Liver (tissue), 9 donors: Measurements from ENCODE around the gene KLF8. TPM values are rescaled to one million over a fixed set of nuclear protein-coding genes. Genes with fewer than 3 reads are reported as not detected.

Experiments used
- DNase-seq: peaks from one replicate; pipeline ENCODE4 v3.0.0-alpha.2; 2017; ENCODE audit warnings: low spot score
- H3K27ac ChIP-seq, 2 donors: one replicate each; pipeline ENCODE4 v1.7.0; 2013; ENCODE audit warnings: inconsistent platforms in 2 of 2, low read length in 2 of 2, control low read depth in 1 of 2, low read depth in 1 of 2, mild to moderate bottlenecking in 1 of 2
- H3K27me3 ChIP-seq, 4 donors: one replicate each; pipeline versions ENCODE4 v1.6.1 to v1.7.0; 2013; ENCODE audit warnings: low read length in 3 of 4, inconsistent platforms in 1 of 4, mild to moderate bottlenecking in 1 of 4, moderate library complexity in 1 of 4; ENCODE audit not compliant: control insufficient read depth in 4 of 4, insufficient read depth in 4 of 4
- H3K36me3 ChIP-seq, 4 donors: one replicate each; pipeline versions ENCODE4 v1.6.1 to v1.7.0; 2013; ENCODE audit warnings: low read length in 3 of 4, mild to moderate bottlenecking in 3 of 4, low read depth in 1 of 4, moderate library complexity in 1 of 4; ENCODE audit not compliant: control insufficient read depth in 4 of 4, insufficient read depth in 3 of 4
- H3K4me1 ChIP-seq, 4 donors: one replicate each; pipeline versions ENCODE4 v1.6.1 to v1.7.0; 2013; ENCODE audit warnings: low read length in 3 of 4, mild to moderate bottlenecking in 3 of 4, moderate library complexity in 1 of 4; ENCODE audit not compliant: control insufficient read depth in 4 of 4, insufficient read depth in 4 of 4
- H3K4me3 ChIP-seq, 3 donors: one replicate each; pipeline versions ENCODE4 v1.6.1 to v1.7.0; 2013; ENCODE audit warnings: low read length in 3 of 3, control low read depth in 1 of 3, low read depth in 1 of 3, mild to moderate bottlenecking in 1 of 3
- H3K9ac ChIP-seq, 2 donors: one replicate each; pipeline ENCODE4 v1.7.0; 2013; ENCODE audit warnings: low read length in 2 of 2, mild to moderate bottlenecking in 2 of 2, moderate library complexity in 2 of 2, control low read depth in 1 of 2, low read depth in 1 of 2
- H3K9me3 ChIP-seq, 4 donors: one replicate each; pipeline versions ENCODE4 v1.6.1 to v1.7.0; 2013; ENCODE audit warnings: low read length in 3 of 4; ENCODE audit not compliant: control insufficient read depth in 4 of 4
- ATF3 ChIP-seq: IDR thresholded peaks from 2 replicates; pipeline ENCODE4 v1.6.1; 2016; ENCODE audit warnings: antibody characterized with exemption
- EGR1 ChIP-seq, 2 donors: IDR thresholded peaks; 2 replicates each; pipeline ENCODE4 v1.6.1; 2016 to 2018; ENCODE audit warnings: antibody characterized with exemption in 2 of 2, low read depth in 2 of 2
- FOXA1 ChIP-seq: IDR thresholded peaks from 2 replicates; pipeline ENCODE4 v1.6.1; 2016; ENCODE audit warnings: antibody characterized with exemption
- FOXA2 ChIP-seq: IDR thresholded peaks from 2 replicates; pipeline ENCODE4 v1.6.1; 2016; ENCODE audit warnings: antibody characterized with exemption
- HNF4A ChIP-seq, 2 donors: conservative IDR thresholded peaks; 2 replicates each; pipeline ENCODE4 v1.6.1; 2016; ENCODE audit warnings: antibody characterized with exemption in 2 of 2, mild to moderate bottlenecking in 2 of 2
- HNF4G ChIP-seq: IDR thresholded peaks from 2 replicates; pipeline ENCODE4 v1.6.1; 2016; ENCODE audit warnings: antibody characterized with exemption
- JUND ChIP-seq, 2 donors: IDR thresholded peaks; 2 replicates each; pipeline ENCODE4 v1.6.1; 2016; ENCODE audit warnings: antibody characterized with exemption in 2 of 2
- MAX ChIP-seq: IDR thresholded peaks from 2 replicates; pipeline ENCODE4 v1.6.1; 2016; ENCODE audit warnings: antibody characterized with exemption
- NR2F2 ChIP-seq: IDR thresholded peaks from 2 replicates; pipeline ENCODE4 v1.6.1; 2016; ENCODE audit warnings: antibody characterized with exemption
- RAD21 ChIP-seq, 2 donors: IDR thresholded peaks; 2 replicates each; pipeline ENCODE4 v1.6.1; 2016; ENCODE audit warnings: antibody characterized with exemption in 2 of 2, mild to moderate bottlenecking in 2 of 2
- REST ChIP-seq: IDR thresholded peaks from 2 replicates; pipeline ENCODE4 v1.6.1; 2016; ENCODE audit warnings: antibody characterized with exemption, mild to moderate bottlenecking
- RXRA ChIP-seq, 2 donors: IDR thresholded peaks; 2 replicates each; pipeline ENCODE4 v1.6.1; 2017 to 2018; ENCODE audit warnings: antibody characterized with exemption in 2 of 2, mild to moderate bottlenecking in 1 of 2
- SP1 ChIP-seq: IDR thresholded peaks from 2 replicates; pipeline ENCODE4 v1.6.1; 2018; ENCODE audit warnings: antibody characterized with exemption, mild to moderate bottlenecking
- TAF1 ChIP-seq: conservative IDR thresholded peaks from 2 replicates; pipeline ENCODE4 v1.6.1; 2016; ENCODE audit warnings: antibody characterized with exemption, mild to moderate bottlenecking
- YY1 ChIP-seq: IDR thresholded peaks from 2 replicates; pipeline ENCODE4 v1.6.1; 2016; ENCODE audit warnings: antibody characterized with exemption, mild to moderate bottlenecking
- WGBS: extraction: QIAGEN DNeasy Blood & Tissue Kit; methylation state at CpG from one replicate; pipeline ENCODE4 v1.1.7; 2013; 5-methylcytosine and 5-hydroxymethylcytosine counted together
- polyA plus RNA-seq, 2 donors: library from polyadenylated mRNA; stranded (reverse) in 1 of 2; unstranded in 1 of 2; fragments of 200-250 nt in 1 of 2; fragments of >200 nt in 1 of 2; fragmentation: Nextera tagmentation in 1 of 2; extraction: Ambion mirVana in 1 of 2; gene quantifications; one replicate each; pipeline versions ENCODE4 v1.2.1 to v1.2.3, GENCODE V29; 2013 to 2015
- total RNA-seq, 2 donors: library from RNA; depleted of rRNA; stranded (reverse); fragments of >200 nt; gene quantifications; one replicate each; pipeline ENCODE4 v1.2.3, GENCODE V29; 2014
- TF ChIP-seq, protein P1 (sequence below): fragments of 150-350 bp; IDR thresholded peaks from 2 replicates; pipeline ENCODE4 v1.5.1; 2017; ENCODE audit warnings: improper control_type of control experiment, low read depth, low read length; ENCODE audit not compliant: missing input control
- TF ChIP-seq, protein P2 (sequence below): IDR thresholded peaks from 2 replicates; pipeline ENCODE4 v1.6.1; 2016; ENCODE audit warnings: antibody characterized with exemption
- donor health status: healthy.
- donor health status: healthy.
- donor health status: healthy.
- donor health status: healthy.
- donor health status: healthy.

The KLF8 gene
- total and polyA plus RNA-seq, 4 donors, result 0.43 to 1.4 (median 0.71) TPM

DNA sequence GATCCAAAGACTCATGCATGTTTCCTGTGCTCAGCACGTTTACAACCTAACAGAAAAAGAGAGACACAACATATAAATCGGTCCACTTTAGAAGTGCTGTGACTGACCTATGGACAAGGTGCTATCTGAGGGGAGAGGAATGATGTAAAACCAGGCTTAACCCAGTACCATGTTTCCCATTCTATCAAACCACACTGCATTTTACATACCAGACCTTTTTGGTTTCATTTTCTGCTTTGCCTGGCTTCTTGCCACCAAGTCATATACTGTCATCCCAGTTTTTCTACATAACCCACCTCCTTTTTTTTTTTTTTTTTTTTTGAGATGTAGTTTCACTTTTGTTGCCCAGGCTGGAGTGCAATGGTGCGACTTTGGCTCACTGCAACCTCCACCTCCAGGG, 82.2 kb downstream of the KLF8 start:
- WGBS, result 64% methylated on average over 3 of the region's 3 CpGs
- H3K4me3 ChIP-seq, result no peak overlapping the region
- H3K27me3 ChIP-seq, result no peaks in the 10 kb centered on the region
- H3K9me3 ChIP-seq, result no peaks in the 10 kb centered on the region
- no peak for TF ChIP-seq SP1
- TF ChIP-seq YY1, result no peak
- TF ChIP-seq FOXA1, result no peak
- TF ChIP-seq, protein P1, sequence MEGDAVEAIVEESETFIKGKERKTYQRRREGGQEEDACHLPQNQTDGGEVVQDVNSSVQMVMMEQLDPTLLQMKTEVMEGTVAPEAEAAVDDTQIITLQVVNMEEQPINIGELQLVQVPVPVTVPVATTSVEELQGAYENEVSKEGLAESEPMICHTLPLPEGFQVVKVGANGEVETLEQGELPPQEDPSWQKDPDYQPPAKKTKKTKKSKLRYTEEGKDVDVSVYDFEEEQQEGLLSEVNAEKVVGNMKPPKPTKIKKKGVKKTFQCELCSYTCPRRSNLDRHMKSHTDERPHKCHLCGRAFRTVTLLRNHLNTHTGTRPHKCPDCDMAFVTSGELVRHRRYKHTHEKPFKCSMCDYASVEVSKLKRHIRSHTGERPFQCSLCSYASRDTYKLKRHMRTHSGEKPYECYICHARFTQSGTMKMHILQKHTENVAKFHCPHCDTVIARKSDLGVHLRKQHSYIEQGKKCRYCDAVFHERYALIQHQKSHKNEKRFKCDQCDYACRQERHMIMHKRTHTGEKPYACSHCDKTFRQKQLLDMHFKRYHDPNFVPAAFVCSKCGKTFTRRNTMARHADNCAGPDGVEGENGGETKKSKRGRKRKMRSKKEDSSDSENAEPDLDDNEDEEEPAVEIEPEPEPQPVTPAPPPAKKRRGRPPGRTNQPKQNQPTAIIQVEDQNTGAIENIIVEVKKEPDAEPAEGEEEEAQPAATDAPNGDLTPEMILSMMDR, result no peak
- TF ChIP-seq FOXA2, result no peak
- no peak for TF ChIP-seq ATF3
- TF ChIP-seq TAF1, result no peak
- TF ChIP-seq MAX, result no peak
- no peak for TF ChIP-seq NR2F2
- TF ChIP-seq HNF4G, result no peak
- no peak for TF ChIP-seq JUND (IDR thresholded peaks at IDR 0.05)
- TF ChIP-seq HNF4A (conservative IDR thresholded peaks at IDR 0.05), result no peak
- no peak for TF ChIP-seq REST
- no peak for TF ChIP-seq RAD21 (IDR thresholded peaks at IDR 0.05)
- TF ChIP-seq RXRA (IDR thresholded peaks at IDR 0.05), result no peak
- TF ChIP-seq EGR1 (IDR thresholded peaks at IDR 0.05; ENCODE audit: low read depth in 2 of 2), result no peak
- TF ChIP-seq, protein P2, sequence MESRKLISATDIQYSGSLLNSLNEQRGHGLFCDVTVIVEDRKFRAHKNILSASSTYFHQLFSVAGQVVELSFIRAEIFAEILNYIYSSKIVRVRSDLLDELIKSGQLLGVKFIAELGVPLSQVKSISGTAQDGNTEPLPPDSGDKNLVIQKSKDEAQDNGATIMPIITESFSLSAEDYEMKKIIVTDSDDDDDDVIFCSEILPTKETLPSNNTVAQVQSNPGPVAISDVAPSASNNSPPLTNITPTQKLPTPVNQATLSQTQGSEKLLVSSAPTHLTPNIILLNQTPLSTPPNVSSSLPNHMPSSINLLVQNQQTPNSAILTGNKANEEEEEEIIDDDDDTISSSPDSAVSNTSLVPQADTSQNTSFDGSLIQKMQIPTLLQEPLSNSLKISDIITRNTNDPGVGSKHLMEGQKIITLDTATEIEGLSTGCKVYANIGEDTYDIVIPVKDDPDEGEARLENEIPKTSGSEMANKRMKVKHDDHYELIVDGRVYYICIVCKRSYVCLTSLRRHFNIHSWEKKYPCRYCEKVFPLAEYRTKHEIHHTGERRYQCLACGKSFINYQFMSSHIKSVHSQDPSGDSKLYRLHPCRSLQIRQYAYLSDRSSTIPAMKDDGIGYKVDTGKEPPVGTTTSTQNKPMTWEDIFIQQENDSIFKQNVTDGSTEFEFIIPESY, result no peak
- no peak for DNase-seq
- no peak overlapping the region for H3K27ac ChIP-seq
- H3K4me1 ChIP-seq, result no peaks in the 10 kb centered on the region
- no peak overlapping the region for H3K9ac ChIP-seq
- H3K36me3 ChIP-seq, result no peaks in the 10 kb centered on the region

- H3K27ac ChIP-seq, result no peak overlapping the region
- H3K36me3 ChIP-seq, result no peaks in the 10 kb centered on the region
- no peaks in the 10 kb centered on the region for H3K9me3 ChIP-seq
- no peaks in the 10 kb centered on the region for H3K27me3 ChIP-seq
- TF ChIP-seq, protein P2, result no peak
- TF ChIP-seq NR2F2 (no peak), TAF1 (no peak), ATF3 (no peak)
- no peaks in the 10 kb centered on the region for H3K4me1 ChIP-seq
- DNase-seq, result no peak
- 87% methylated on average over 2 of the region's 2 CpGs for WGBS
- no peak overlapping the region for H3K4me3 ChIP-seq
- no peak overlapping the region for H3K9ac ChIP-seq
These were observed 85.9 kb downstream of the KLF8 start for GRCh38 chrX:56318076-56318475.
